SU-DHL-6 (cell line): Measurements from ENCODE around the gene GPHN.
"Not testable (repeated sequence)": the region's sequence is repeated elsewhere in the genome, so short reads cannot be mapped to it uniquely, and the experiment has no call there.

ENCODE experiments used
- EZH2phosphoT487 ChIP-seq: fragments of 200-600 bp; sonication (generic), shearing (Covaris generic); conservative IDR thresholded peaks from 2 replicates; pipeline ENCODE4 v1.6.1; 2018; ENCODE audit warnings: mild to moderate bottlenecking, antibody characterized with exemption, low read length, moderate library complexity, mixed read lengths
- TF ChIP-seq, protein P1 (sequence below): fragments of 200-600 bp; sonication (generic); IDR thresholded peaks from one replicate; pipeline ENCODE4 v1.5.1; 2017; ENCODE audit warnings: antibody characterized with exemption, mild to moderate bottlenecking, low read length, moderate library complexity; ENCODE audit not compliant: insufficient read depth, poor library complexity, severe bottlenecking

DNA sequence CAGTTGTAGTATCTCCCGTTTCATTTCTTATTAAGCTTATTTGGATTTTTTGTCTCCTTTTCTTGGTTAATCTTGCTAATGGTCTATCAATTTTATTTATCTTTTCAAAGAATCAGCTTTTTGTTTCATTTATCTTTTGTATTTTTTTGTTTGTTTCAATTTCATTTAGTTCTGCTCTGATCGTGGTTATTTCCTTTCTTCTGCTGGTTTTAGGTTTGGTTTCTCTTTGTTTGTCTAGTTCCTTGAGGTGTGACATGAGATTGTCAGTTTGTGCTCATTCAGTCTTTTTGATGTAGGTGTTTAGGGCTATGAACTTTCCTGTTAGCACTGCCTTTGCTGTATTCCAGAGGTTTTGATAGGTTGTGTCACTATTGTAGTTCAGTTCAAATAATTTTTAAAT lies 207.4 kb downstream of the GPHN start:
- not testable (repeated sequence) for TF ChIP-seq EZH2phosphoT487
- TF ChIP-seq, protein P1, sequence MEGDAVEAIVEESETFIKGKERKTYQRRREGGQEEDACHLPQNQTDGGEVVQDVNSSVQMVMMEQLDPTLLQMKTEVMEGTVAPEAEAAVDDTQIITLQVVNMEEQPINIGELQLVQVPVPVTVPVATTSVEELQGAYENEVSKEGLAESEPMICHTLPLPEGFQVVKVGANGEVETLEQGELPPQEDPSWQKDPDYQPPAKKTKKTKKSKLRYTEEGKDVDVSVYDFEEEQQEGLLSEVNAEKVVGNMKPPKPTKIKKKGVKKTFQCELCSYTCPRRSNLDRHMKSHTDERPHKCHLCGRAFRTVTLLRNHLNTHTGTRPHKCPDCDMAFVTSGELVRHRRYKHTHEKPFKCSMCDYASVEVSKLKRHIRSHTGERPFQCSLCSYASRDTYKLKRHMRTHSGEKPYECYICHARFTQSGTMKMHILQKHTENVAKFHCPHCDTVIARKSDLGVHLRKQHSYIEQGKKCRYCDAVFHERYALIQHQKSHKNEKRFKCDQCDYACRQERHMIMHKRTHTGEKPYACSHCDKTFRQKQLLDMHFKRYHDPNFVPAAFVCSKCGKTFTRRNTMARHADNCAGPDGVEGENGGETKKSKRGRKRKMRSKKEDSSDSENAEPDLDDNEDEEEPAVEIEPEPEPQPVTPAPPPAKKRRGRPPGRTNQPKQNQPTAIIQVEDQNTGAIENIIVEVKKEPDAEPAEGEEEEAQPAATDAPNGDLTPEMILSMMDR = not testable (repeated sequence)
